OCI-LY1 (cell line): ENCODE measurements around the gene PDS5A.

ENCODE experiments used
- EZH2 ChIP-seq: fragments of 200-600 bp; sonication (generic), shearing (Covaris generic); IDR thresholded peaks from 2 replicates; pipeline ENCODE4 v1.8.0; 2017; ENCODE audit warnings: borderline replicate concordance, mixed run types, mild to moderate bottlenecking, antibody characterized with exemption, low read length, moderate library complexity, mixed read lengths
- TF ChIP-seq, protein P1 (sequence below): fragments of 200-600 bp; sonication (generic), shearing (Covaris generic); IDR thresholded peaks from 2 replicates; pipeline ENCODE4 v1.5.1; 2017; ENCODE audit warnings: mild to moderate bottlenecking, antibody characterized with exemption, low read length, moderate library complexity, mixed read lengths

DNA sequence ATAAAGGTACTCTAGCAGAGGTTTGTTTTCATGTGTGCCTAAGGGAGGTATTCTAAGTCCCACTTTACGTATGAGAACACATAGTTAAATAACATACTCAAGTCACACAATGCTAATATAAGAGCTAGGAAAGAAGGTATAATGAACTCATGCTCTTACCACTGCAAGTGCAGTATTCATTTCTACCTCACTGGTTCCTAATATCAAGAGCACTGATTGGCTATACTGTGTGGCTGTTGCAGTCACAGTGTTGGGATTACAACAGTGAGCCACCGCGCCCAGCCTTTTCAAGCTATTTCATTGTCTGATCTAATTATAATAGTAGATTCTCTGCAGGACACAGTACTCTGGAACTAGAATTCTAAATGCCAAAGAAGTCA, 84.0 kb downstream of the PDS5A start:
- TF ChIP-seq, protein P1, sequence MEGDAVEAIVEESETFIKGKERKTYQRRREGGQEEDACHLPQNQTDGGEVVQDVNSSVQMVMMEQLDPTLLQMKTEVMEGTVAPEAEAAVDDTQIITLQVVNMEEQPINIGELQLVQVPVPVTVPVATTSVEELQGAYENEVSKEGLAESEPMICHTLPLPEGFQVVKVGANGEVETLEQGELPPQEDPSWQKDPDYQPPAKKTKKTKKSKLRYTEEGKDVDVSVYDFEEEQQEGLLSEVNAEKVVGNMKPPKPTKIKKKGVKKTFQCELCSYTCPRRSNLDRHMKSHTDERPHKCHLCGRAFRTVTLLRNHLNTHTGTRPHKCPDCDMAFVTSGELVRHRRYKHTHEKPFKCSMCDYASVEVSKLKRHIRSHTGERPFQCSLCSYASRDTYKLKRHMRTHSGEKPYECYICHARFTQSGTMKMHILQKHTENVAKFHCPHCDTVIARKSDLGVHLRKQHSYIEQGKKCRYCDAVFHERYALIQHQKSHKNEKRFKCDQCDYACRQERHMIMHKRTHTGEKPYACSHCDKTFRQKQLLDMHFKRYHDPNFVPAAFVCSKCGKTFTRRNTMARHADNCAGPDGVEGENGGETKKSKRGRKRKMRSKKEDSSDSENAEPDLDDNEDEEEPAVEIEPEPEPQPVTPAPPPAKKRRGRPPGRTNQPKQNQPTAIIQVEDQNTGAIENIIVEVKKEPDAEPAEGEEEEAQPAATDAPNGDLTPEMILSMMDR = no peak
- TF ChIP-seq EZH2 = no peak
